ENCODE data around the gene MAP4.

Gene MAP4

DNA sequence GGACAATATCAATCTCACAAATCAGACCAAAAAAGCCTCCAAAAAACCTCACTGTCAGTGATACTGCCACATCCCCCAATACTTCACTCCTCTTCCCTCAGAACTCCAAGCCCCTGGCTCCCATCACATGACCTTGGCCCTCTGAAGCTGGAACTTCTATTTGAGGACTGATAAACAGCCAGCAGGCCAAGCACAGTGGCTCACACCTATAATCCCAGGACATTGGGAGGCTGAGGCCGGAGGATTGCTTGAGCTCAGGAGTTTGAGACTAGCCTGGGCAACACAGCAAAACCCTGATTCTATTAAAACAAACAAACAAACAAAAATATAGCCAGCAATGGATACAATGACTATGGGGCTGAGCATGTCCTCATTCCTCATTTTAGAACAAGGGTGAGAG is 55.2 kb downstream of the MAP4 start:
- no peak for DNase-seq

DNA sequence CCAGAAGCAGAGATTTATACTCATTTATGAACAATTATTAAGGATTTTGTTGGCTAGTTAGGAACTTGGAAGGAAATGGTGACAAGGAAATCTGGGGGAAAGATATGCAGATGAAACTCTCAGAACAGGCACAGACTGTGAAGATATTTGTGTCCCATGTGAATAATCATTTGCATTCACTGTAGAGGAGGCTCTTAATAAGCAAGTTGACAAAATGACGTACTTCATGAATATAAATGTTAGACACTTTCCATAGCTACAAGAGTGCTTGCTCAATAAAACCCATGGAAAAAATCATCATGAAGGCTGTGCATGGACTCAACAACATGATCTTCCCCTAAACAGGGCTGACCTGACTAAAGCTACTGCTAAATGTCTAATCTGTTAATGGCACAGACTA is 59.7 kb downstream of the MAP4 start:
- DNase-seq: no peak

- DNase-seq: no peak
Measured at GRCh38 chr3:47954567-47954966, 61.6 kb downstream of the MAP4 start.

DNA sequence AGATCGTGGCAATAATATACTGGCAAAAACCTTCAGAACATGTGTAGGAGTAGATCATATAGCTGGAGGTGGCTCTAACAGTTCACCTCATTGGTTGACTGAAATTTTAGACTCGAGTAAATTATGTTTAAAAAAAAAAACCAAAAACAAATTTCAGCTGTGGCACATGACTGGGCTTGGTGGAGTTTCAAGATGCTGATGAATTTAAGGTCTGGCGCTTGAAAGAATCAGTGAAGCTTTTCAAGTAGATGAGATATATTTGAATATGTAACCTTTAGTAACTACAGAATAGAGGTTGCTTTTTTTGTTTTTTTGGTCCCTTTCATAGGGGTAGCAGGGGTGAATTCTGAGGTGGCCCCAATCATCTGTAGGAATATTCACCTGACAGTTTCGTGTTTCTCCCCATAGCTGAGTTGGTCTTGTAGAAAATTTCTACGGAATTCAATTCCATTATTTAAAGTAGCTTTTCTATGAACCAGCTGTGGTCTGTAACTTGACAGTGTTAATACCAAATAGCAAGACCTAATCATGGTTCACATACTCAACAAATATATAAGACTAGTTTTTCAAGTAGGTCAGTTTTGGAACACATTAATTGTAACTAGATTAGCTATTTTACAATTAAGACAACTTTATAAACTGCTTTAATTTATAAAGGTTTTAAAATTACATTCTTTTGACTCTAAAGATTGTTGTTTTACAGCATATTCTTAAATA is 65.6 kb downstream of the MAP4 start:
- no peak for DNase-seq

DNA sequence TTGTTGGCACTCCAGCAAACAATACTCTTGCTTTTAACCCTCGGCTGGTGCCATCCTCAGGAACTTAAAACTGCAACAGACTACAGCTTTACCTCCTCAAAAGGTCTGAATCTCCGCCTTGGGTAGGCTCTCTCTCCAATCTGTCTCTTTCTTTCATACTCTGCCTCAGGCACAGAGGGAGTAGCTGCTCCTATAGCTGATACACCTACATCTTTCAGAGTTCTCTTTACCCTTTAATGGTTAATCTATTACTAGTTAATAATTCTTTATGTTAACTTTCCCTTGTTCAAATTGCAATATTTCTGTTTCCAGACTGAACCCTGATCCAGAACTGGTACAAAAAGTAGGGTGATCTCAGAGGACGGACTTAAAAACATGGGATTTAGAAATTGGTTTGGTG is 66.2 kb downstream of the MAP4 start:
- no peak for DNase-seq

GRCh38 chr3:47940232-47940631 is 76.0 kb downstream of the MAP4 start:
- DNase-seq: no peak

GRCh38 chr3:47932421-47932820 is 83.8 kb downstream of the MAP4 start:
- DNase-seq: no peak

- DNase-seq: no peak
Measured at GRCh38 chr3:47930979-47931378, 85.2 kb downstream of the MAP4 start.

DNA sequence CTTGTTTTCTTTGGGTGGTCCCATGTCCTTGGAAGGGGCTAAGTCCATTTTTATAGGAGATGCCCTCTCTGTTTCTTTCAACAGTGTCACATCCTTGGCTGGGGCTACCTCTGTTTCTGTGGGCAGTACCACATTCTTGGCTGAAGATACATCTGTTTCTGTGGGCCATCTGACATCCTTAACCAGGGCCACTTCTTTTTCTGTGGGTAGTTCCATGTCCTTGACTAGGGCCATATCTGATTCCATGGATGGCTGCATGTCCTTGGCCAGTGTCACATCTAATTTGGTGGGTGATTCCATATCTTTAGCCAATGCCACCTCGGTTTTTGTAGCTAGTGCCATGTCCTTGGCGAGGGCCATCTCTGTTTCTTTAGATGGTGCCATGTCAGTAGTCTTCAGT is 99.5 kb downstream of the MAP4 start:
- DNase-seq: no peak

DNA sequence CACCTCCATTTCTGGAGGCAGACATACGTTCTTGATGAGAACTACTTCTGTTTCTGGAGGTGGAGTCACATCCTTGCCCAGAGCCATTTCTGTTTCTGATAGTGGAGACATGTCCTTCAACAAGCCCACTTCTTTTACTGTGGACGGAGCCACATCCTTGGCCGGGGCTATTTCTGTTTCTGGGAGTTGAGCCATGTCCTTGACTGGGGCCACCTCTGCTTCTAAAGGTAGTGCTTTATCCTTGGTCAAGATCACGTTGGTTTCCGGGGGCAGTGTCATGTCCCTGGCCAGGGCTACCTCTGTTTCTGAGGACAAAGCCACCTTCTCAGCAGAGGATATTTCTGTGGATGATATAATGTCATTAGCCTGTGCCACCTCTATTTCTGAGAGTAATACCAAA is 100.0 kb downstream of the MAP4 start:
- no peak for DNase-seq

DNA sequence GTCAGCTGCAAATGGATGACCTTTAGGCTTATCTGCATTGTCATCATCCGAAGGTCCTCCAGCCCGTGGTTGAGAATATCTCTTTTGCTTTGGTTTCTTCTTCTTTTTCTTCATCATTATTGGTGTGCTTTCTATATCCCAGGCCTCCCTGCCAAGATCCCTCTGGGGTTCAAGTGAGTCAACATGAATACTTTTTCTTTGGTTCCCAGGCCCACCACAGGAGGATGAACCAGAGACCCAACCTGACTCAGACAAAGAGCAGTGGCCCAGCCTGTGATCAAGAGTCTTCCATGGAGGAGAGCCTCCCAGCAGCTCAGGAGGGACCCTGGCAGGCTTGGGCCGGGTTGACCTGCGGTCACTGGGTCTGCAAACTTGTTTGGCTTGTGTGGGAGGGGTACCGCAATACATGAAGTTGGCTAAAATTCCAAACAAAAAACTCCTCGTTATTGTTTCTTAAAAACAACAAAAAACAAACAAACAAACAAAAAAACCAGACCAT is 104.2 kb downstream of the MAP4 start:
- DNase-seq: no peak

GRCh38 chr3:47910777-47911440 is 105.3 kb downstream of the MAP4 start:
- DNase-seq: no peak

DNA sequence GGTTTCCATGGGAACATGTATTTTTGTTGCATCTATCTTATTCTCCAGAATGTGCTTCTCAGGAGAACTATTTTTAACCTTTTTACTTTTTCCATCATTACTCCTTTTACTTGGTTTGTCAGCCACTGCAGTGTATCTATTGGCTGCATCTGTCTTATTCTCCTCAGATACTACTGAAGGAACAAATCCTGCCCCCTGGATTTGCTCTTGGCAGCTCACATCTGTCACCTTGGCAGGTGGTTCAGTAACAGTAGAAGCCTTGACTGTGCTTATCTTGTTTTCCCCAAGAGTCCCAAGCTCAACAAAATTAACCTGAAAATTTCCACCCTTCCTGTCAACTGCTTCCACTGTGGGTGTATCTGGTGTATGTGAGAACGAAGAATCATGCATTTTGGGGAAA is 106.0 kb downstream of the MAP4 start:
- no peak for DNase-seq

DNA sequence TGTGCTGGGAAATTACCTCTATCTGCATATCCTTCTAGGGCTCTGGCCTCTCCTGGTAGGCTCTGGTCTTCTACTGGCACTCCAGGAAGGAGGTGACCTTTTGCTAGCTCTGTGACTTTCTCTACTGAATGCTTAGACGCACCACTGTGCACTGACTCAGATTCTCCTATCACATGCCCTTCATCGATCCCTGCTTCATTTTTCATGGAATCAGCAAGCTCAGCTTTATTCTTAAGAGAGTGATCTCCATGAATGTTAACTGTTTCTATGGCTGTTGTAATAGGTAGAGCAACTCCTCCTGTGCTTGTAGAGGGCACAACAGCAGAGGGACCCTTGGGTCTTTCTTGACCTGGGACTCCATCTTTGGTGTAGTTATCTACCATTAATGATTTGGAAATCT is 106.6 kb downstream of the MAP4 start:
- DNase-seq: no peak

- DNase-seq: no peak
Measured at GRCh38 chr3:47908744-47909143, 107.5 kb downstream of the MAP4 start.

DNA sequence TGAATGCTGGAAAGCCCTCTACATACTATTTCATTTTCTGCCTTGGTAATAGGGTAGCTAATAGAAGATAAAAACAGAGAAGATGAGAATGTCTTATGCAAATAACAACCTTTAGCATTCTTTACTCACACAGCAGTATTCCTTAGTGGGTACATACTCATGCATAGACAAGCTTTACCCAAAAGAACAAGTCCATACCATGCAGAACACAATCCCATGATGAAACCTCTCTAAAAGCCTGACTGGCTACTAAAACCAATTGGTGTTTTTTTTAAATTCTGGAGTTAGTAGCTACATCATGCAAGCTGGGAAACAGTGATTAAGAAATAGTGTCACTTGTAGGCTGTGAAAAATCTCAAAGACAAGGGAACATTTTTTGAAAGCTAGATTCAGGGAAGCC is 108.4 kb downstream of the MAP4 start:
- no peak for DNase-seq

GRCh38 chr3:47902746-47903145 is 113.5 kb downstream of the MAP4 start:
- DNase-seq: no peak

DNA sequence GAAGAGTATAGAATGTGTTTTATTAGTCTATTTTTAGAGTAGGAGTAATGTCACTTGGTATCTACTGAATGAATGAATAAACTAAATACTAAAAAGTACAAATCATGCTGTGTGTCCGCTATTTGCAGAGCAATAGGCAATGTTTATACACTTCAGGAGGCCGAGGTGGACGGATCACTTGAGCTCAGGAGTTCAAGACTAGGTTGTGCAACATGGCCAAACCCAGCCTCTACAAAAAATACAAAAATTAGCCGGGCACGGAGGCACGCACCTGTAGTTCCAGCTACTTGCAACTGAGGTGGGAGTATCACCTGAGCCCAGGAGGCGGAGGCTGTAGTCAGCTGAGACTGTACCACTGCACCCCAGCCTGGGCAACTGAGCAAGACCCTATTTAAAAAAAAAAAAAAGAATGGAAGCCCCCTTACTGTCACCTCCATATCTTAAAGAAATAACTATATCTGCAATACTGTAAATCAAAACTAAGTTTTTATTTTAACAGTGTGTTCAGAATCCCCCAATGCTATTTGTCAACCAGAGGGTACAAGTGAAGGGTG is 114.9 kb downstream of the MAP4 start:
- no peak for DNase-seq

GRCh38 chr3:47899495-47900108 is 116.6 kb downstream of the MAP4 start:
- no peak for DNase-seq

DNA sequence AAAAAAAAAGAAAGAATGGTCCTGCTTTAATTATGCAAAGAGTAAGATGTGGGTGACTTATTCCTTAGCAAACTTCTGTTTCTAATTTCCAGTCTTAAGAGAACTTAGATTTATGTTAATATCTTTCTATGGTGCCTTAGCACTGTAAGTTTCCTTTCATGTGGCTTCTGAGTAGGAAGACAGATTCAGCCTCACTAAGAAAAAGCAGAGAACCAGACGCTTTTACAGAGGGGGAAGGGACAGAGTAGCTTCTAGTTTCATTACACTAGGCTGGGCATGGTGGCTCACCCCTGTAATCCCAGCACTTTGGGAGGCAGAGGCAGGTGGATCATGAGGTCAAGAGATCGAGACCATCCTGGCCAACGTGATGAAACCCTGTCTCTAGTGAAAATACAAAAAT is 118.3 kb downstream of the MAP4 start:
- no peak for DNase-seq

DNA sequence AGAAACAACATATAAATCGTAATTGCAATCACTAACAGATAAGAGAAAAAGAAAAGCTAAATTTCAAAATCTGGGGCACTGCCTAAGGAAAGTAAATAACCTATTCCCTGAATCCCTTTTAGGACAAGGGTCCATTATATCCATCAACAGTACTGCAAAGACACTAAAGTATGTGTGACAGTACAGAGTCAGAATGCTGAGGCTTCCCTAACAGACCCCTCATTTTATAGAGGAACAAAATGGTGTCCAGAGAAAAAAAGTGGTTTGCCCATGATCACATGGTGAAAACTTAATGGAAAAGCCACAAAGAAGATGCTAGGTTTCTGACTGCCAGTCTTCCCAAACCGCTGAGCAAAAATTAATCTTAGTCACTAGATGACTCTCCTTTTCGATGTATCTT is 119.5 kb downstream of the MAP4 start:
- DNase-seq: no peak

DNA sequence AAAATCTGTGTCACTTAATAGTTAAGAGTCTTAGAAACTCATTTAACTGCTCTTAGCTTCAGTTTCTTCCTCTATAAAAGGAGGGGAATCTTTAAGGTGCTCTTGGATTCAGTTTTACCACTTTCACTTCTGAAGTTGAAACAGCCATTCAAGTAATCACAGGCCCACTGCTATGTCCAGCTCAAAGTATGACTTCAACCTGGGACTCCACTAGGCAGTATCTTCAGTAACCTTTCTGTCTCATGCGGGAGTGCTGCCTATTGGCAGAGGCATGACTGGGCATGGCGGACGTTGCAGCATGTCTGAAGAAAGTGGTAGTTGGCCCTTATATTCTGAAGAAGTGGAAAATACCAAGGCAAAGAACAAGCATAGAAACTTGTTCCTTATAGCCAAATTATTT is 121.0 kb downstream of the MAP4 start:
- DNase-seq: no peak

DNA sequence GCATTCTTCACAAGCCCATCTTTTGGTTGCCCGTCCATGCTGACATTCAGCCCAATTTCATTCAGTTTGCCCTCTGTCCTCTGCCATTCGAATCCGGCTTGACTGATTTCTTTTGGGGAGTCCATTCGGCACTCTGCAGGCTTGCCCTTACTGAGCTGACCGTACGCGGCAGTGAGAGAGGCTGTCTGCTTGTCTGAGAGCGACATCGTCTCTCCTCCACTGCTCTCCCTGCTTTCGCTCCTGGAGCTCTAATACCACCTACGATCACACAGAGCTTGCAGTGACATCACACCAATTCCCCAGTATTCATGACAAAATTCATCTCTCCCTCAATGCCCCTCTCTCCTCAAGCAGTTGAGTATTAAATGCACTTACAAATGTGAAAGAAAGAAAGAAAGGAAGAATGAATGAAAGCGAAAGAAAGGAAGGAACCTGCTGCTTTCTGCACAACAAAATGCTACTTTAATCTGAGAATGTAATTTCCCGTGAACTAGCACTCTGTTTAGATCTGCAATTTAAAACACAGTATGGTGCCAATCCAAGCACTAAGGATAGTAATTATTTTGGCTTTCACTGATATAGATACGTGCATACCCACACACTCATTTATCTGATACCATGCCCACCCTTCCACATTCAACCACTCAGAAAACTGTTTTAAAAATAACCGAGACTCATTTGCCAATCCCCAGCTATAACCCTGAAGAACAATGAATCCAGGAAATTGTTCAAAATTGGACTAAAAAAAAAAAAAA is 123.8 kb downstream of the MAP4 start:
- peak in 1 of 2 experiments; percentile 27 for DNase-seq

Measured in cerebellar nuclear complex (tissue), 1 donor.